T-helper 17 cell (primary cell): ENCODE results near the gene KEAP1. TPM values are rescaled to one million over a fixed set of nuclear protein-coding genes. Genes with fewer than 3 reads are reported as not detected.
"Not testable (repeated sequence)": the region's sequence is repeated elsewhere in the genome, so short reads cannot be mapped to it uniquely, and the experiment has no call there.

ENCODE experiments used
- ATAC-seq: fragments of 150-1000 bp; cut with Tn5 transposase; 2 replicates; pipeline ENCODE4 v1.10.0; 2021; ENCODE audit warnings: mild to moderate bottlenecking, moderate library complexity
- DNase-seq, 3 donors: peaks; one replicate each; pipeline versions ENCODE4 v3.0.0 to v3.0.0-alpha.2; 2020 to 2021
- H3K9me3 ChIP-seq: one replicate; pipeline ENCODE4 v1.7.0; 2013; ENCODE audit warnings: low read length, mild to moderate bottlenecking; ENCODE audit not compliant: control insufficient read depth, poor library complexity, severe bottlenecking
- H3K27ac Mint-ChIP-seq: one replicate; pipeline ENCODE4 v1.8.0; 2022; ENCODE audit warnings: mild to moderate bottlenecking, moderate library complexity, mixed read lengths
- H3K27me3 Mint-ChIP-seq: one replicate; pipeline ENCODE4 v1.8.0; 2022; ENCODE audit warnings: mixed read lengths
- H3K36me3 Mint-ChIP-seq: one replicate; pipeline ENCODE4 v1.8.0; 2022; ENCODE audit warnings: low read depth, mixed read lengths
- H3K4me1 Mint-ChIP-seq: one replicate; pipeline ENCODE4 v1.8.0; 2022; ENCODE audit warnings: mild to moderate bottlenecking, mixed read lengths
- H3K4me3 Mint-ChIP-seq: one replicate; pipeline ENCODE4 v1.8.0; 2022; ENCODE audit warnings: mild to moderate bottlenecking, moderate library complexity, mixed read lengths
- total RNA-seq, 4 donors: library from RNA in 2 of 4; stranded (reverse) in 2 of 4; gene quantifications; one replicate each; pipeline ENCODE4 v1.2.3 and lab custom pipeline; 2022 to 2026

KEAP1 gene
- total RNA-seq, result 10 to 100 TPM; 13.7 to 27.3 TPM
- total RNA-seq (lab: John Stamatoyannopoulos, UW), result 22.2 to 74.9 reads per million in 2 donors

GRCh38 chr19:10503002-10503789, at the start of gene KEAP1:
KEAP1 (minus strand) TSS chr19:10503356; CDS start chr19:10500033, 3,323 bp downstream.
- peak within 1 kb of the TSS; percentile 94 for H3K4me3 Mint-ChIP-seq
- peaks cover 29% of the 10 kb centered on the region for H3K4me1 Mint-ChIP-seq
- H3K27me3 Mint-ChIP-seq, result no peaks in the 10 kb centered on the region
- DNase-seq (peak in 2 of 3 donors; percentile 19 to 32), ATAC-seq (no peak)
- no peaks in the 10 kb centered on the region for H3K9me3 ChIP-seq
- H3K27ac Mint-ChIP-seq, result peak within 1 kb of the TSS; percentile 74
- H3K36me3 Mint-ChIP-seq, result no peaks in the 10 kb centered on the region

DNA sequence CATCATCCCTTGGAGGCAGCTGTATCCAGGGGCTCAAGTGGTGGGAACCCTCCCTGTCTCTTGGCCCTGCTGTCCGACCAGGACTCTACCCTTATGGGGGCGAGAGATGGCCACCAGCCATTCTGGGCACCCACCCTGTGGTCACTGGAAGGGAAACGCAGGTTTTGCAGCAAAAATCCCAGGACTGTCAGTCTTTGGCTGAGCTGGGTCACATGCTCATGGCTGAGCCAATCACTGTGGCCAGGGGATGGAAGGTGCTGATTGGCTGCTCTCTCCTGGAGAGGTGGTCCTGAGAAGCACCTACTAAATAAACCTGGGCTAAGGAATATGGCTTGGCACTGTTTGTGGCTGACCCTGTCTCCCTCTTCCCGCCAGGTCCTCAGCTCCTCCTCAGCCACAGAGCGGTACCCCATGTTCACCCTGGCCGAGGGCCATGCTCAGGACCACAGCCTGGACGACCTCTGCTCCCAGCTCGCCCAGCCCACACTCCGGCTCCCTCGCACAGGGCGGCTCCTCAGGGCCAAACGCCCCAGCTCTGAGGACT, 49.4 kb upstream of the KEAP1 start:
- Mint-ChIP-seq H3K4me1 (peaks cover 20% of the 10 kb centered on the region), H3K36me3 (no peaks in the 10 kb centered on the region)

GRCh38 chr19:10551698-10552301, 48.6 kb upstream of the KEAP1 start:
- H3K4me3 Mint-ChIP-seq, result no peak overlapping the region
- peaks cover 22% of the 10 kb centered on the region for H3K4me1 Mint-ChIP-seq
- H3K27me3 Mint-ChIP-seq, result no peaks in the 10 kb centered on the region
- H3K27ac Mint-ChIP-seq, result peak overlapping the region; percentile 89
- no peak for DNase-seq
- no peaks in the 10 kb centered on the region for H3K9me3 ChIP-seq
- no peaks in the 10 kb centered on the region for H3K36me3 Mint-ChIP-seq
- ATAC-seq, result no peak

More for the DNA sequence above, 49.4 kb upstream of the KEAP1 start:
- peak overlapping the region; percentile 89 for H3K27ac Mint-ChIP-seq
- H3K27me3 Mint-ChIP-seq, result no peaks in the 10 kb centered on the region
- peak overlapping the region; percentile 62 for H3K4me3 Mint-ChIP-seq
- no peak for ATAC-seq
- DNase-seq, result no peak
- no peaks in the 10 kb centered on the region for H3K9me3 ChIP-seq

GRCh38 chr19:10551006-10551405, 47.9 kb upstream of the KEAP1 start:
- ATAC-seq, H3K27me3 Mint-ChIP-seq, DNase-seq, H3K4me3 Mint-ChIP-seq, H3K36me3 Mint-ChIP-seq, H3K9me3 ChIP-seq: not testable (repeated sequence)
- Mint-ChIP-seq H3K4me1 (peaks cover 22% of the 10 kb centered on the region), H3K27ac (peak overlapping the region; percentile 16)

DNA sequence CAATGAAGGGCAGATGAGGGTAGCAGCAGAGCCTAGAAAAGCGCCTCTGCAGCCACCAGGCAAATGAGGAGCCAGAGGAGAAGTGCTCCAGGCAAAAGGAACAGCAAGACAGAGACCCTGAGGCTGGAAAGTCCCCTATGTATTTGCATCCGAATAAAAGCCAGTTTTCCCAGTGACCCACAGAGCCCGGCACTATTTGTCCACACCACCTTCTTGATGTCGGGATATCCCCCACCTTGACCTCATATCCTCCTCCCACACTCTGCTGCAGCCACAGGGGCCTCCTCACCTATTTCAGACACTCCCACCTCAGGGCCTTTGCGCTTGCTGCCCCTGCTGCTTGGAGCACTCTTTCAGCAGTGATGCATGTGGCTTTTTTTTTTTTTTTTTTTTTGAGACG, 47.2 kb upstream of the KEAP1 start:
- H3K27ac Mint-ChIP-seq, result peak overlapping the region; percentile 27

GRCh38 chr19:10549733-10550132, 46.6 kb upstream of the KEAP1 start:
- H3K4me1 Mint-ChIP-seq, result peaks cover 24% of the 10 kb centered on the region
- H3K27me3 Mint-ChIP-seq, result no peaks in the 10 kb centered on the region
- H3K27ac Mint-ChIP-seq, result peak overlapping the region; percentile 27
- no peaks in the 10 kb centered on the region for H3K9me3 ChIP-seq
- no peaks in the 10 kb centered on the region for H3K36me3 Mint-ChIP-seq
- DNase-seq (no peak), ATAC-seq (no peak)
- H3K4me3 Mint-ChIP-seq, result no peak overlapping the region

More for the DNA sequence above, 47.2 kb upstream of the KEAP1 start:
- ATAC-seq (no peak), DNase-seq (no peak)
- H3K9me3 ChIP-seq, result no peaks in the 10 kb centered on the region
- Mint-ChIP-seq H3K36me3 (no peaks in the 10 kb centered on the region), H3K4me3 (no peak overlapping the region), H3K4me1 (peaks cover 20% of the 10 kb centered on the region), H3K27me3 (no peaks in the 10 kb centered on the region)

GRCh38 chr19:10548746-10549276, 45.7 kb upstream of the KEAP1 start:
- H3K4me1 Mint-ChIP-seq, result peaks cover 23% of the 10 kb centered on the region
- no peaks in the 10 kb centered on the region for H3K27me3 Mint-ChIP-seq
- no peak for DNase-seq
- peak overlapping the region; percentile 9 for H3K27ac Mint-ChIP-seq
- H3K4me3 Mint-ChIP-seq, result no peak overlapping the region
- no peaks in the 10 kb centered on the region for H3K9me3 ChIP-seq
- no peaks in the 10 kb centered on the region for H3K36me3 Mint-ChIP-seq
- no peak for ATAC-seq

DNA sequence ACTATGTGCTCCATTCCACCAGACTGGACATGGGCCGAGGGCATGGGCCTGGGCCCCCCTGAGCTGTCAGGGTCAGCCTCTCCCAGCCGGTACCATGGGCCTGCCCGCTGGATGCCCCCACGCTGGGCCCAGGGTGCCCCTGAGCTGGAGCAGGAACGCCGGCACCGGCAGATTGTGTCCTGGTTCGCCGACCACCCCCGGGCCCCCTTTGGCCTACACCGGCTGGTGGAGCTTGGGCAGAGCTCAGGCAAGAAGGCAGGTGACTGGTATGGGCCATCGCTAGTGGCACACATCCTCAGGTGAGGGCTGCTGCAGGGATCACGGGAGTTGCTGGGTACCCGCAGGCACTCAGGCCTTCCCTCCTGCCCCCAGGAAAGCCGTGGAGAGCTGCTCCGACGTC, 43.7 kb upstream of the KEAP1 start:
- DNase-seq, result no peak
- Mint-ChIP-seq H3K27me3 (no peaks in the 10 kb centered on the region), H3K4me1 (peaks cover 13% of the 10 kb centered on the region), H3K27ac (no peak overlapping the region), H3K36me3 (no peaks in the 10 kb centered on the region), H3K4me3 (no peak overlapping the region)
- ATAC-seq, result no peak
- H3K9me3 ChIP-seq, result no peaks in the 10 kb centered on the region

- DNase-seq, result no peak
- Mint-ChIP-seq H3K27me3 (peaks cover 8% of the 10 kb centered on the region), H3K4me3 (peak overlapping the region; percentile 94), H3K4me1 (peaks cover 13% of the 10 kb centered on the region), H3K27ac (peak overlapping the region; percentile 87), H3K36me3 (no peaks in the 10 kb centered on the region)
- ATAC-seq, result no peak
- no peaks in the 10 kb centered on the region for H3K9me3 ChIP-seq
Observed at GRCh38 chr19:10544753-10545251, 41.6 kb upstream of the KEAP1 start.

DNA sequence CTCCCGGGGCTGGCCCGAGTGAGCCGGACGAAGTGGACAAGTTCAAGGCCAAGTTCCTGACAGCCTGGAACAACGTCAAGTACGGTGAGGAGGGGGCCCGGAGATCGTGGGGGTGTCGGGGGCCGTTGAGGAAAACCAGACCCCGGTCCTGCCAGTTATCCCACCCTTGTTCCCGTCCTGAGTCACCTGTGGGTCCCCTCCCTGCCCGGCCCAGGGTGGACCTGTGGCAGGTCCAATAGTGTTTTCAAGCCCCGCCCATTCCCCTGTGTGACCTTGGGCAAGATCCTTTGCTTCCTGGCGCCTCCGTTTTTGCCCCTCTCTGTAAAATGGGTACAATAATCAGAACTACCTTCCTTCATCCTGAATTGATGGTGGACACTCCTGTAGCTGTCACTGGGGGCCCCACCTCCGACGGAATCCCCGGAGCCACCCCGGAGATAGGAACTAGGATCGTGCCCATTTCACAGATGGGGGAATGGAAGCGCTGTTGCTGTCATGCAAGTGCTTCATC, 41.1 kb upstream of the KEAP1 start:
- H3K27me3 Mint-ChIP-seq, result peaks cover 9% of the 10 kb centered on the region
- no peaks in the 10 kb centered on the region for H3K36me3 Mint-ChIP-seq
- ATAC-seq (no peak), DNase-seq (no peak)
- no peaks in the 10 kb centered on the region for H3K9me3 ChIP-seq
- H3K27ac Mint-ChIP-seq, result peak overlapping the region; percentile 87
- peak overlapping the region; percentile 94 for H3K4me3 Mint-ChIP-seq
- H3K4me1 Mint-ChIP-seq, result peaks cover 13% of the 10 kb centered on the region

DNA sequence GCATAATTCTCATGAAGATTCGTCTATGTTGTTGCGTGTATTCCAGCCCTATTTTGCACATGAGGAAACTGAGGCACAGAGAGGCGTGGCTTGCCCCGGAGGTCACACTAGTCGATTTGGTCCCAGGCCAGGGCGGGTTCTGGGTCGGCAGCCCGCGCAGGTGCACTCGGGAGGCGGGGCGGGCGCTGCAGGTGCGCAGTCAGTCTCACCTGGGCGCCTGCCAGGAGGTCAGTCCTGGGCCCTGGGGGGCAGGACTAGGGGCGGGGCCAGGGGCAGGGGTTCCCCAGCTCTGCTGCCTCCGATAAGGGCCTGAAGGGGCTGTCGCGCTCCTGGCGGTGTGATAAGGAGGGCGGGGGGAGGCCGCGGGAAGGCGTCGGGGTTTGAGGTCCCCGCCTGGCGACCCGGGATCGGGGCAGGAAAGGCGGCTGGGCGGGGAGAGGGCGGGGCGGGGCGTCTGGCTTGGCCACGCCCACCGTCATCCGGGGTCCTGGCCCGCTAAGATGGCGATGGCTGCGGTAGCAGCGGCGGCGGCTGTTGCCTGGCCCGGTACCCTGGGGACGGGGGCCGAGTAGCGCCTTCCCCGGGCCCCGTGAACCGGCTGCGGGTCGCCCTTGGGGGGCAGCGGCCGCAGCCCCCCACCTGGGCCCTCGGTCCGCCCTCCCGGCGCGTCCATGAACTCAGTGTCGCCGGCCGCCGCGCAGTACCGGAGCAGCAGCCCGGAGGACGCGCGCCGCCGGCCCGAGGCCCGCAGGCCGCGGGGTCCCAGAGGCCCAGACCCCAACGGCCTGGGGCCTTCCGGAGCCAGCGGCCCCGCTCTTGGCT, 40.5 kb upstream of the KEAP1 start, which contains the start of gene ATG4D:
ATG4D (plus strand) TSS at position 485 of the 822 bp plus-strand sequence; CDS start at position 672, 187 bp downstream.
- peaks cover 15% of the 10 kb centered on the region for H3K27me3 Mint-ChIP-seq
- H3K27ac Mint-ChIP-seq, result peak within 1 kb of the TSS; percentile 87
- no peaks in the 10 kb centered on the region for H3K9me3 ChIP-seq
- DNase-seq, result peak; percentile 76 to 86 (median 84)
- peaks cover 13% of the 10 kb centered on the region for H3K4me1 Mint-ChIP-seq
- H3K4me3 Mint-ChIP-seq, result peak within 1 kb of the TSS; percentile 94
- peak; percentile 90 for ATAC-seq
- H3K36me3 Mint-ChIP-seq, result no peaks in the 10 kb centered on the region

DNA sequence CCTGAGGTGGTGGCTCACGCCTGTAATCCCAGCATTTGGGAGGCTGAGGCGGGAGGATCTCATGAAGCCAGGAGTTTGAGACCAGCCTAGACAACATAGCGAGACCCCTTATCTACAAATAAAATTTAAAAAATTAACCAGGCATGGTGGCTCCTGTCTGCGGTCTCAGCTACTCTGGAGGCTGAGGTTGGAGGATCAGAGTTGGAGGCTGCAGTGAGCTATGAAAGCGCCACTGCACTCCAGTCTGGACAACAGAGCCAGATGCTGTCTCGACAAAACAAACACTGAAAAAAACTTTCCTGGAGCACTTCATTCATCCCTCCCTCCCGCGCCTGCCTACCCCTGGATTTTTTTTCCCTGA, 39.9 kb upstream of the KEAP1 start:
- ATAC-seq (no peak), DNase-seq (no peak)
- H3K27me3 Mint-ChIP-seq, result peaks cover 21% of the 10 kb centered on the region
- peak overlapping the region; percentile 81 for H3K4me3 Mint-ChIP-seq
- H3K4me1 Mint-ChIP-seq, result peaks cover 13% of the 10 kb centered on the region
- H3K27ac Mint-ChIP-seq, result peak overlapping the region; percentile 11
- H3K36me3 Mint-ChIP-seq, result no peaks in the 10 kb centered on the region
- H3K9me3 ChIP-seq, result no peaks in the 10 kb centered on the region
